GM19397 (cell line): Measurements from ENCODE around the gene CEMIP2.
A peak's percentile ranks its signal among the peaks of the same experiment; 100 is the strongest.

Source experiments
- ATAC-seq: cut with Tn5 transposase; IDR thresholded peaks from one replicate; pipeline ENCODE4 v1.9.1; 2021; ENCODE audit warnings: mild to moderate bottlenecking, moderate library complexity; ENCODE audit not compliant: unreplicated experiment

Gene CEMIP2

DNA sequence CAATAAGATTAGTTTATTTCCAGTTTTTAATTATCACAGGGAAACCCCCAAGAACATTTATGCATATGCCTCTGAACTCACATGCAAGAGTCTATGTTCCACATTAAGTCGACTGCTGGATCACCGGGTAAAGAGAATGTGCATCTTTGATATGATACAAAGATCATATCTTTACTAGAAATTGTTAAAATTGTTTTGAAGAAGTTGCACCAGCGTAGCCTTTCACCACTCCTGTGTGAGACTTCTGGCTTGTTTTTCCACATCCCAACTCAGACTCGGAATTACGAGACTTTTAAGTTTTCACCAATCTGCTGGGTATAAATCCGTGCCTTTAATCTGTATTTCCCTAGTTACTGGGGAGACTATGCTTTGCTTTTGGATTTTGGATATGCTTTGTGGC lies 113.2 kb downstream of the CEMIP2 start:
- no peak for ATAC-seq

DNA sequence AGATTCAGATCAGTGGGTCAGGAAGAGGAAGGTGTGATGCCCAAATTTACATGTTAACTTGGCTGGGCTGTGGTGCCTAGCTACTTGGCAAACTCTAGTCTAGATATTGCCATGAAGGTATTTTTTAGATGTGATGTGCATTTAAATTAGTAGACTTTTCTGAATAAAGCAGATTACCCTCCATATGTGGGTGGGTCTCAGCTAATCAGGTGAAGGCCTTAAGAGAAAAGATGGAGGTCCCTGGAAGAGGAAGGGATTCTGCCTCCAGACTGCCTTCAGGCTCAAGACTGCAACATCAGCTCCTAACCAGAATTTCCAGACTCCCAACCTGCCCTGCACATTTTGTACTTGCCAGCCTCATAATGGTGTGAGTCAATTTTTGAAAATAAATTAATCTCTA lies 115.8 kb downstream of the CEMIP2 start:
- no peak for ATAC-seq

DNA sequence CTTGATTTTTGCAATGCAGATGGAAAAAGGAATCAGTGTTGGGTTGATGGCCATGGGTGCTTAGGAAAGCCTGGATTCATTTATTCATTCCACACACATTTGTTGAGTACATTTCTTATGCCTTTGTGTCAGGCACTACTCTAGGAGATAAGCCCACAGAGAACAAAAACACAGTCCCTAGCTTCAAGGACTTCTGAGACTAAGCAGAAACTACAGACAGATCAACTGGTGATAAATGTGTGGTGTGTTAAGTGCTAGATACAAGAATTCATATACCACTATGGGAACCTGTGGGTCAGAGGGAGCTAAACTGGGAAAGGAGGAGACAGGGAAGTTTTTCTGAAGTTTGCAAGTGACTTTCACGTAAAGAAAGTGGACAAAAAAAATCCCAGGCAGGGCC lies 119.9 kb downstream of the CEMIP2 start:
- no peak for ATAC-seq

DNA sequence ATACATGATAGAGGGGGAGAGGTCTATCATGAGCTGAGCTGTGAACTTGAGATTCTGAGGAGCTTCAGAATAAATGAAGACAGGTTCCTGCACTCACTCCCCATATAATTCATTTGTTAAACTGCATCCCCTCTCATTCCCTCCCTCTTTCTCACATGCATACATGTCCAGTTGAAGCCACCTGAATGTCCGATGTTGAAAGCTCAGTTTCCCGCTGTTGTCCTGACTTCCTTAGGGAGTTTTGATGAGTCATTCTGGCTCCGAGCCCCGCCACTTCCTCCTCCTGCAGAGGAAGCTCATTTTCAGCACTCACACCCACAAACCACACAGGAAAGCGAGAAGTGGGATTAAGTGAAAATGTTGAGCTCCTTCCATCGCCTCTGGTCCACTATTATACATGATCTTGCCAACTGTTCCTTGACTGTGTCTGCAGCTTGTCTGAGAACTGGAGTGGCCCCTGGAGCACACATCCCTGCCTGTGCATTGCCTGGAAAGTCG lies 121.2 kb downstream of the CEMIP2 start:
- peak; percentile 71 for ATAC-seq

- ATAC-seq = no peak
Observed at GRCh38 chr9:71646131-71646530, 122.2 kb downstream of the CEMIP2 start.

GRCh38 chr9:71644819-71645362 lies 123.4 kb downstream of the CEMIP2 start:
- no peak for ATAC-seq

DNA sequence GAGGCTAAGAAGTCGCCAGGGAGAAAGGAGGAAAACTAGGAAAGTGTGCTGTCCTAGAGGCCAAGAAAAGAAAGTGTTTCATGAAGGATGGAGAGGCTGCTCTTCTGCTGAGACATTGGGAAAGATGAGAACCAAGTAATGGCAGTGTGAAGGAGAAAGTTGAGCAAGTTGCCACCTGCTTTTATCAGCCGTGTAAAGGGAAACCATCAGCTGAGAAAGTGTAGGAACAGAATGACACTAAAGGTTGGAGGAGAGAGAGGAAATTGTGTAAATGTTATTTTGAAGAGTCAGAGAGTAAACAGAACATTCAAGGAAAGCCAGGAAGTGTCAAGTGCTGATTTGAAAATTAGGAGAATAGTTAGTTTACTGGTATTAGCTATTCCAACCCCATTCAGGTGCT lies 125.0 kb downstream of the CEMIP2 start:
- ATAC-seq = no peak

DNA sequence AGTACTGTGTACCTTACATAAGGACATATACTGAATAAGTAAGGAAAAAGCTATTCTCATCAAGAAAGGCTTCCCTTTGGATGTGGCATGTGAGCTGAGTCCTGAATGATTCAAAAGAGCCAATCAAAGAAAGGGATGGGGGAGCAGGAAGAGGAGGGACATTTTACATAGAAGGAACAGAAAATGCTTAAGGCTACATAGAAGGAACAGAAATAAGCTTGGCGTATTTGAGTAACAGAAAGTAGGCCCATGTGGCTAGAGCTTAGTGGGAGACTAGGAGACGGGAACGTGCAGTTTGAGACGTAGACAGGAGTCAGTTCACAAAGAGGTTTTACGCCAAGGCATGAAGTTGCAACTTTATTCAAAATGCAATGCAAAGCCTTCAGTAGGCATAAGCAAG lies 126.3 kb downstream of the CEMIP2 start:
- ATAC-seq = no peak

DNA sequence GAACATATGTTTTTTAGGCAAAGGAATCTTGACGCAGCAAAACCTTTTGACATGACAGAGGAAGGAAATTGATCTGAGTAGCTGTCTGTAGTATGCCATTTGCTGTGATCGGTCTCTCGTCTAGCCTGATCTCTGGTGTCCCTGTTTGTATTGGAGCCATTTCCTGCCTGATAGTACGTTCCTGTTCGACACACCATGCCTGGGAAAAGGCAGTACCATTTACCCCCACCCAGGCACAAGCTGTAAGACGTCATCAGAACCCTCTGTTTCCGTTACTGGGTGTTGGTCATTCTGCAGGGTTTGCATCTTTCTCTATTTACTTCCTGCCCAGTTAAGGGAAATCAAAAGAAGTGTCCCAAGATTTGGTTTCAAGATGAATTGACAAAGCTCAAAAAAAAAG lies 129.7 kb downstream of the CEMIP2 start:
- ATAC-seq = no peak

DNA sequence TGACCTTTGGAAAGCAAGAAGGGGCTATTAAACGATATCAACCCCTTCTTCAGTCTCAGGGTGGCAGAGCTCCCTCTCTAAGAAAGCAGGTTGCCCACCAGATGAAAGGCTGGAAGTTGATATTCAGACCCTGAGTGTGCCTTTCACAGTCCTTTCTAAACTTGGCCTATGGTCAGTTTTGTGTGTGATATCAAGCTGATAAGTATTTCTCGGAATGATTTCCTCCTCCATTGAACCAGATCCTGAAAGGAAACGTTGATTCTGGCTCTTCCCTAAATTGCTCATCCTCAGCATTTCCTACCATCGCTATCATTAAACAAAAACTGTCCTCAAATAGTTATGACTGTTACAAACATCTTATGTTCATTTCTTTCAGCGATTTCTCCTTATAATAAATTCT lies 130.4 kb downstream of the CEMIP2 start:
- no peak for ATAC-seq

DNA sequence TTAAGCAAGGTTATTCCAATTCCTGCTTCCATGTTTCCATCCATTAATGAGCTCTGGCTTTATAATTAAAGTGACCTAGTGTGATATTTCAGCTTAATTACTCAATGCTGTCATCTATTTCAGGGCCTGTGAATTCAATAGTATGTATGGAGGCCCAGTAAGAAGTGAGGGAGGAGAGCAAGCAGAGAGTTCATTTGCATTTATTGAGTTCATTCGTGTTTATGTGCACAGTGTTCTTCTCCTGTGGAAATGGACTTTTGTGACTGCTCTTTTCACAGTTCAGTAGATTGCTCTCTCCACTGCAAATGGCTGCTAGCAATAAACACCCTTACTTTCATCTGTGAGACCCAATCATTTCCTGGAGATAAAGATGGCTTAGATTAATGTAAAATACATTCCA lies 130.9 kb downstream of the CEMIP2 start:
- no peak for ATAC-seq

- no peak for ATAC-seq
Observed at GRCh38 chr9:71636143-71636839, 132.0 kb downstream of the CEMIP2 start.

DNA sequence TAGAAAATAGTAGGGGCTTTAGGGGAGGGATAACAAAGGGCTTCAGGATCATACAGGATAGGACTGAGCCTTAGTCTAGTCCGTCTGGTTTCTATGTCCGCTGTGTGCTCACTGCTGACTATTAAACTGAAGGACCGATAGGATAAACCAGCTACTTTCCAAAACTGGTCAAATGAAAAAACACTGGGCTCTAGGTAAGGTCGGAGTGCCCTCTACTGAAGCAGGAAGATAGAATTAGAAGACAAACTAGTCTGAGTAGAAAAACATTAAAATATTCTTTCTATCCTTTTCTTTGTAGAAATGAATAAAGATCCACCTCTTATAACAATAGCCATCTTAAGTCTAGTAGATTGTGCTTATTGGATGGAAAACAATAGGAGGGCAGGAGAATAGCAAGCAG lies 133.6 kb downstream of the CEMIP2 start:
- no peak for ATAC-seq
